GM12891 (cell line): ENCODE measurements around the gene TGFBR3.
"Not testable (repeated sequence)": the region's sequence is repeated elsewhere in the genome, so short reads cannot be mapped to it uniquely, and the experiment has no call there.

Experiments
- DNase-seq: peaks from one replicate; pipeline ENCODE4 v3.0.0; 2011; ENCODE audit warnings: low spot score; ENCODE audit not compliant: insufficient read length
- FAIRE-seq: peaks from 2 replicates; lab custom pipeline; 2011; peaks lifted over from hg19 to GRCh38; lab: Jason Lieb, UNC
- PAX5 ChIP-seq: IDR thresholded peaks from 2 replicates; pipeline ENCODE4 v1.6.1; 2011; ENCODE audit warnings: low read length, moderate library complexity, mild to moderate bottlenecking; ENCODE audit not compliant: insufficient read depth, severe bottlenecking
- POLR2A ChIP-seq: IDR thresholded peaks from 2 replicates; pipeline ENCODE4 v1.6.1; 2011; ENCODE audit warnings: low read depth, low read length, control low read depth
- POLR2AphosphoS5 ChIP-seq: IDR thresholded peaks from 2 replicates; pipeline ENCODE4 v1.6.1; 2011; ENCODE audit warnings: low read depth, low read length, control low read depth
- POU2F2 ChIP-seq: IDR thresholded peaks from 2 replicates; pipeline ENCODE4 v1.6.1; 2011; ENCODE audit warnings: low read depth, mild to moderate bottlenecking, control low read depth, low read length, moderate library complexity
- SPI1 ChIP-seq: IDR thresholded peaks from 2 replicates; pipeline ENCODE4 v1.6.1; 2011; ENCODE audit warnings: low read depth, low read length, control low read depth
- TAF1 ChIP-seq: IDR thresholded peaks from 2 replicates; pipeline ENCODE4 v1.6.1; 2011; ENCODE audit warnings: low read depth, low read length, control low read depth

The TGFBR3 gene

GRCh38 chr1:91854852-91855534, 31.0 kb downstream of the TGFBR3 start:
- TF ChIP-seq SPI1 (no peak), POU2F2 (no peak), TAF1 (no peak), PAX5 (no peak), POLR2AphosphoS5 (no peak), POLR2A (no peak)
- DNase-seq (no peak), FAIRE-seq (no peak)

- DNase-seq (no peak), FAIRE-seq (no peak)
- no peak for TF ChIP-seq POLR2A
- TF ChIP-seq TAF1 = no peak
- TF ChIP-seq POU2F2 = no peak
- no peak for TF ChIP-seq POLR2AphosphoS5
- no peak for TF ChIP-seq PAX5
- TF ChIP-seq SPI1 = no peak
These were observed 32.6 kb downstream of the TGFBR3 start for GRCh38 chr1:91853397-91853796.

- FAIRE-seq, DNase-seq: not testable (repeated sequence)
These were observed 33.9 kb downstream of the TGFBR3 start for GRCh38 chr1:91852011-91852410.

GRCh38 chr1:91851130-91852010, 34.6 kb downstream of the TGFBR3 start:
- DNase-seq (no peak), FAIRE-seq (no peak)
- TF ChIP-seq SPI1 (no peak), TAF1 (no peak), POLR2A (no peak), POU2F2 (no peak), PAX5 (no peak), POLR2AphosphoS5 (no peak)

- DNase-seq = no peak
- TF ChIP-seq POLR2A = no peak
- no peak for TF ChIP-seq POU2F2
- TF ChIP-seq PAX5 = no peak
- no peak for TF ChIP-seq SPI1
- TF ChIP-seq TAF1 = no peak
- no peak for TF ChIP-seq POLR2AphosphoS5
- no peak for FAIRE-seq
These were observed 35.2 kb downstream of the TGFBR3 start for GRCh38 chr1:91850708-91851107.

- no peak for FAIRE-seq
- DNase-seq = no peak
- TF ChIP-seq PAX5 = no peak
- TF ChIP-seq TAF1 = no peak
- no peak for TF ChIP-seq POLR2AphosphoS5
- no peak for TF ChIP-seq SPI1
- no peak for TF ChIP-seq POLR2A
- no peak for TF ChIP-seq POU2F2
These were observed 38.1 kb downstream of the TGFBR3 start for GRCh38 chr1:91847851-91848250.

GRCh38 chr1:91846639-91847013, 39.3 kb downstream of the TGFBR3 start:
- TF ChIP-seq POLR2A (no peak), SPI1 (no peak)
- DNase-seq = no peak
- no peak for FAIRE-seq

GRCh38 chr1:91846007-91846638, 39.8 kb downstream of the TGFBR3 start:
- no peak for TF ChIP-seq POLR2A
- TF ChIP-seq SPI1 = peak; percentile 53; the same call in 1 of the 2 replicates
- DNase-seq = peak; percentile 27
- peak; percentile 35 for FAIRE-seq

- FAIRE-seq (no peak), DNase-seq (no peak)
- TF ChIP-seq POU2F2 (no peak), POLR2A (no peak), SPI1 (no peak), POLR2AphosphoS5 (no peak), TAF1 (no peak), PAX5 (no peak)
These were observed 41.0 kb downstream of the TGFBR3 start for GRCh38 chr1:91844862-91845528.

GRCh38 chr1:91843843-91844242, 42.1 kb downstream of the TGFBR3 start:
- FAIRE-seq (no peak), DNase-seq (no peak)
- no peak for TF ChIP-seq TAF1
- TF ChIP-seq SPI1 = no peak

- TF ChIP-seq SPI1 = no peak
- no peak for TF ChIP-seq PAX5
- TF ChIP-seq POLR2AphosphoS5 = no peak
- TF ChIP-seq POU2F2 = no peak
- TF ChIP-seq TAF1 = no peak
- no peak for TF ChIP-seq POLR2A
- FAIRE-seq (no peak), DNase-seq (no peak)
These were observed 43.4 kb downstream of the TGFBR3 start for GRCh38 chr1:91842563-91842962.
